ENCODE measurements around the gene BRF1.

- no peak for TF ChIP-seq EZH2 (IDR thresholded peaks at IDR 0.05; ENCODE audit: borderline replicate concordance, low read depth, low read length, poor library complexity, severe bottlenecking)
- TF ChIP-seq, protein P1, sequence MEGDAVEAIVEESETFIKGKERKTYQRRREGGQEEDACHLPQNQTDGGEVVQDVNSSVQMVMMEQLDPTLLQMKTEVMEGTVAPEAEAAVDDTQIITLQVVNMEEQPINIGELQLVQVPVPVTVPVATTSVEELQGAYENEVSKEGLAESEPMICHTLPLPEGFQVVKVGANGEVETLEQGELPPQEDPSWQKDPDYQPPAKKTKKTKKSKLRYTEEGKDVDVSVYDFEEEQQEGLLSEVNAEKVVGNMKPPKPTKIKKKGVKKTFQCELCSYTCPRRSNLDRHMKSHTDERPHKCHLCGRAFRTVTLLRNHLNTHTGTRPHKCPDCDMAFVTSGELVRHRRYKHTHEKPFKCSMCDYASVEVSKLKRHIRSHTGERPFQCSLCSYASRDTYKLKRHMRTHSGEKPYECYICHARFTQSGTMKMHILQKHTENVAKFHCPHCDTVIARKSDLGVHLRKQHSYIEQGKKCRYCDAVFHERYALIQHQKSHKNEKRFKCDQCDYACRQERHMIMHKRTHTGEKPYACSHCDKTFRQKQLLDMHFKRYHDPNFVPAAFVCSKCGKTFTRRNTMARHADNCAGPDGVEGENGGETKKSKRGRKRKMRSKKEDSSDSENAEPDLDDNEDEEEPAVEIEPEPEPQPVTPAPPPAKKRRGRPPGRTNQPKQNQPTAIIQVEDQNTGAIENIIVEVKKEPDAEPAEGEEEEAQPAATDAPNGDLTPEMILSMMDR (conservative IDR thresholded peaks at IDR 0.05; ENCODE audit: low read depth, low read length), result no peak
These were observed 113.7 kb downstream of the BRF1 start for GRCh38 chr14:105187116-105187515.

All from A673 (cell line).